Thyroid gland (tissue), 4 donors: ENCODE results near the gene GLT1D1. TPM values are rescaled to one million over a fixed set of nuclear protein-coding genes. Genes with fewer than 3 reads are reported as not detected.
"Not testable (repeated sequence)": the region's sequence is repeated elsewhere in the genome, so short reads cannot be mapped to it uniquely, and the experiment has no call there.

ENCODE experiments used
- DNase-seq, 2 donors: peaks; one replicate each; pipeline ENCODE4 v3.0.0-alpha.2; 2019
- H3K27ac ChIP-seq, 3 donors: fragments of 200-600 bp; sonication (generic); 1 replicate in 2 of 3; 2 replicates in 1 of 3; pipeline ENCODE4 v1.5.1; 2016 to 2019; ENCODE audit warnings: mild to moderate bottlenecking in 1 of 3, moderate library complexity in 1 of 3
- H3K27me3 ChIP-seq: fragments of 200-600 bp; sonication (generic); one replicate; pipeline ENCODE4 v1.5.1; 2019
- H3K36me3 ChIP-seq, 2 donors: fragments of 200-600 bp; sonication (generic); one replicate each; pipeline ENCODE4 v1.5.1; 2016 to 2019
- H3K4me1 ChIP-seq, 2 donors: fragments of 200-600 bp; sonication (generic); one replicate each; pipeline ENCODE4 v1.5.1; 2017 to 2019
- H3K4me3 ChIP-seq, 3 donors: fragments of 200-600 bp; sonication (generic); replicated peaks in 1 of 3; 1 replicate in 2 of 3; 2 replicates in 1 of 3; pipeline ENCODE4 v1.5.1; 2016; ENCODE audit warnings: mild to moderate bottlenecking in 1 of 3
- H3K9me3 ChIP-seq: fragments of 200-600 bp; sonication (generic); one replicate; pipeline ENCODE4 v1.5.1; 2017
- POLR2A ChIP-seq, 2 donors: fragments of 450-650 bp; IDR thresholded peaks; one replicate each; pipeline ENCODE4 v1.6.1; 2017; ENCODE audit warnings: antibody characterized with exemption in 2 of 2, mild to moderate bottlenecking in 2 of 2, moderate library complexity in 1 of 2
- WGBS, 2 donors: methylation state at CpG; one replicate each; pipeline ENCODE4 v1.1.5; 2017; 5-methylcytosine and 5-hydroxymethylcytosine counted together
- intact Hi-C: fragments of 100-400 bp; cut with DNase I; formaldehyde crosslinking; loops from one replicate; pipeline ENCODE4 v1.15.1; 2023
- total RNA-seq, 4 donors: library from RNA; depleted of rRNA; stranded (reverse); fragments of >200 nt; gene quantifications; one replicate each; pipeline ENCODE4 v1.2.3, GENCODE V29; 2016
- TF ChIP-seq, protein P1 (sequence below), 6 experiments: fragments of 200-600 bp in 3 of 6; fragments of 450-650 bp in 3 of 6; sonication (generic) in 3 of 6; IDR thresholded peaks; one replicate each; pipeline ENCODE4 v1.5.1; 2016 to 2019; ENCODE audit warnings: antibody characterized with exemption in 6 of 6, mild to moderate bottlenecking in 2 of 6, inconsistent platforms in 1 of 6, moderate library complexity in 1 of 6

The GLT1D1 gene
- total RNA-seq, 4 donors from 2014 or later, result 0.13 to 2.6 (median 0.45) TPM

DNA sequence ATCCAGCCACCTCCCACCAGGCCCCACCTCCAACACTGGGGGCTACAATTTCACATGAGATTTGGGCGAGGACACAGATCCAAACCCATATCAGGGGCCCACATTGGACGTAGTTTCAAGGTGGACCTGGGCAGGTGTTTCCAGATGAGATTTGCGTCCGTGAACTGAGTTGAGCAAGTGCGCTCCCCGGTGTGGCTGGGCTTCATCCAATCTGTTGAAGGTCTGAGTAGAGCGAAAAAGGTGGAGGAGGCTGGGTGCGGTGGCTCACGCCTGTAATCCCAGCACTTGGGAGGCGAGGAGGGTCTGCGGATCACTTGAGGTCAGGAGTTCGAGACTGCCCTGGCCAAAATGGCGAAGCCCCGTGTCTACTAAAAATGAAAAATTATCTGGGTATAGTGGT is 4.9 kb upstream of the GLT1D1 start:
- no peak for DNase-seq
- no peaks in the 10 kb centered on the region for H3K27me3 ChIP-seq
- H3K36me3 ChIP-seq, result no peaks in the 10 kb centered on the region
- no peaks in the 10 kb centered on the region for H3K4me1 ChIP-seq
- H3K9me3 ChIP-seq, result no peaks in the 10 kb centered on the region
- TF ChIP-seq POLR2A (IDR thresholded peaks at IDR 0.05), result no peak
- TF ChIP-seq, protein P1, sequence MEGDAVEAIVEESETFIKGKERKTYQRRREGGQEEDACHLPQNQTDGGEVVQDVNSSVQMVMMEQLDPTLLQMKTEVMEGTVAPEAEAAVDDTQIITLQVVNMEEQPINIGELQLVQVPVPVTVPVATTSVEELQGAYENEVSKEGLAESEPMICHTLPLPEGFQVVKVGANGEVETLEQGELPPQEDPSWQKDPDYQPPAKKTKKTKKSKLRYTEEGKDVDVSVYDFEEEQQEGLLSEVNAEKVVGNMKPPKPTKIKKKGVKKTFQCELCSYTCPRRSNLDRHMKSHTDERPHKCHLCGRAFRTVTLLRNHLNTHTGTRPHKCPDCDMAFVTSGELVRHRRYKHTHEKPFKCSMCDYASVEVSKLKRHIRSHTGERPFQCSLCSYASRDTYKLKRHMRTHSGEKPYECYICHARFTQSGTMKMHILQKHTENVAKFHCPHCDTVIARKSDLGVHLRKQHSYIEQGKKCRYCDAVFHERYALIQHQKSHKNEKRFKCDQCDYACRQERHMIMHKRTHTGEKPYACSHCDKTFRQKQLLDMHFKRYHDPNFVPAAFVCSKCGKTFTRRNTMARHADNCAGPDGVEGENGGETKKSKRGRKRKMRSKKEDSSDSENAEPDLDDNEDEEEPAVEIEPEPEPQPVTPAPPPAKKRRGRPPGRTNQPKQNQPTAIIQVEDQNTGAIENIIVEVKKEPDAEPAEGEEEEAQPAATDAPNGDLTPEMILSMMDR (IDR thresholded peaks at IDR 0.05), result no peak
- intact Hi-C loops, result no loop called here
- 93 to 98% methylated on average over 14 of the region's 14 CpGs for WGBS, 2 donors
- no peak overlapping the region for H3K27ac ChIP-seq
- H3K4me3 ChIP-seq, result no peak overlapping the region

DNA sequence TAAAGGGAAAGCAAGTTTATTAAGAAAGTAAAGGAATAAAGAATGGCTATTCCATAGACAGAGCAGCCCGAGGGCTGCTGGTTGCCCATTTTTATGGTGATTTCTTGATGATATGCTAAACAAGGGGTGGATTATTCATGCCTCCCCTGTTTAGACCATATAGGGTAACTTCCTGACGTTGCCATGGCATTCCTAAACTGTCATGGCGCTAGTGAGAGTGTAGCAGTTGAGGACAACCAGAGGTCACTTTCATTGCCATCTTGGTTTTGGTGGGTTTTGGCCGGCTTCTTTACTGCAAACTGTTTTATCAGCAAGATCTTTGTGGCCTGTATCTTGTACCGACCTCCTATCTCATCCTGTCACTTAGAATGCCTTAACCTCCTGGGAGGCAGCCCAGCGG is 3.5 kb upstream of the GLT1D1 start:
- WGBS, 2 donors, result 71 to 76% methylated on average over 6 of the region's 6 CpGs
- not testable (repeated sequence) for DNase-seq, H3K27ac ChIP-seq

DNA sequence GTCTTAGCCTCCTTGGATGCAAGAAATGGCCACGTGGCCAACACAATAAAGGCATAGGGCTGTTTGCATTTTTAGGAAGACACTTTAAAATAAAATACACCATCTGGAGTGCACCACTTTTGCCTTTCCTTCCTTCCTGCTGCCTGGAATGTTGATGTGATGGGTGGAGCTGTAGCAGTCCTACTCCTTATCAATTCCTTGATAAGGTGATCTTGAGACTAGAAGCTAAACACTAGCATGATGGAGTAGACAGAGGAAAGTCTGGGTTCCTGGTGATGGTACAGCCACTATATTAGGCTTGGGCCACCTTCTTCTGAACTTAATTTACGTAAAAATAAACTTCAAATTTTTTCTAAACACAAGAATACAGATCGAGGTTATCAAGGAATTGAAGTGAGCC is 2.9 kb upstream of the GLT1D1 start:
- H3K4me1 ChIP-seq, result peaks cover 0 to 5% of the 10 kb centered on the region in 2 donors
- H3K27me3 ChIP-seq, result no peaks in the 10 kb centered on the region
- no peak overlapping the region for H3K27ac ChIP-seq
- no peaks in the 10 kb centered on the region for H3K9me3 ChIP-seq
- TF ChIP-seq, protein P1 (IDR thresholded peaks at IDR 0.05), result no peak
- TF ChIP-seq POLR2A (IDR thresholded peaks at IDR 0.05), result no peak
- intact Hi-C loops, result no loop called here
- DNase-seq, result no peak
- 71 to 87% methylated on average over 3 of the region's 3 CpGs for WGBS, 2 donors
- no peaks in the 10 kb centered on the region for H3K36me3 ChIP-seq
- no peak overlapping the region for H3K4me3 ChIP-seq

More for the DNA sequence above, 3.5 kb upstream of the GLT1D1 start:
- H3K4me1 ChIP-seq, H3K4me3 ChIP-seq, H3K36me3 ChIP-seq, H3K9me3 ChIP-seq, H3K27me3 ChIP-seq, intact Hi-C loops: not testable (repeated sequence)

- H3K36me3 ChIP-seq, H3K4me1 ChIP-seq, DNase-seq, H3K27me3 ChIP-seq, intact Hi-C loops, H3K27ac ChIP-seq, H3K9me3 ChIP-seq, H3K4me3 ChIP-seq: not testable (repeated sequence)
- WGBS, 2 donors, result 88% methylated on average over 7 of the region's 7 CpGs
These were observed 1.8 kb upstream of the GLT1D1 start for GRCh38 chr12:128851429-128851828.

DNA sequence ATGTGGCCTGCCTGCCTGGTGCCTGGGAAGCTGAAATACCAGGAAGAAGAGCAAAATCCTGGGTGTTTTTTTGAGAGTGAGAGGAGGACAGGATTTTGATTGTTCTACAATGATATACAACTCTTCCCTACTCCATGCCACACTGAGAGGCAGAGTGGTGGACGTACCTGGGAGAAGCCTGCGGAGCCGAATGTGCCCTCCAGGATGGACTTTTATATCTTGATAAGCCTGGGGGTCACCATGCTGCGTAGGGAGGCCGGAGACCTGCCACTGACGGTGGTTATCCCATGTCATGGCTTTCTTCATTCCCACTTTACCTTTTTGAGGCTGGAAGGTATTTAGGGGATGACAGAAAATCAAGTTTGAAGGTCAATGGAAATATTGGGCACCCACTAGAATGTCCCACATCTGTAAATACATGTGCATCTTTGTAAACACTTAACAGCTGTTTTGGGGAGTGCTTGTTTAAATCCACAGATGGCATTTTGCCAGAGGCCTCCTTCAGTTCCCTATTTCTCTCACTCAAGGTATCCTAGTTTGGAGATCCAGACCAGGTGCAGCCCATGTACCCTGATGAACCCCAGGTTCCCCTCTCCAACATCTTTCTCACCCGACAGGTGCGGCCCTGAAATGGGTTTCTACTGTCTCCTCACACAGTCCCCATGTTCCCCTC is 1.1 kb upstream of the GLT1D1 start:
- H3K4me3 ChIP-seq, result no peak overlapping the region
- H3K27ac ChIP-seq, result no peak overlapping the region
- no peak for TF ChIP-seq POLR2A (IDR thresholded peaks at IDR 0.05)
- TF ChIP-seq, protein P1 (IDR thresholded peaks at IDR 0.05), result no peak
- intact Hi-C loops, result no loop called here
- peaks cover 0 to 5% of the 10 kb centered on the region in 2 donors for H3K4me1 ChIP-seq
- no peaks in the 10 kb centered on the region for H3K36me3 ChIP-seq
- no peaks in the 10 kb centered on the region for H3K27me3 ChIP-seq
- no peaks in the 10 kb centered on the region for H3K9me3 ChIP-seq
- DNase-seq, result no peak
- WGBS, 2 donors, result 86 to 87% methylated on average over 8 of the region's 8 CpGs

DNA sequence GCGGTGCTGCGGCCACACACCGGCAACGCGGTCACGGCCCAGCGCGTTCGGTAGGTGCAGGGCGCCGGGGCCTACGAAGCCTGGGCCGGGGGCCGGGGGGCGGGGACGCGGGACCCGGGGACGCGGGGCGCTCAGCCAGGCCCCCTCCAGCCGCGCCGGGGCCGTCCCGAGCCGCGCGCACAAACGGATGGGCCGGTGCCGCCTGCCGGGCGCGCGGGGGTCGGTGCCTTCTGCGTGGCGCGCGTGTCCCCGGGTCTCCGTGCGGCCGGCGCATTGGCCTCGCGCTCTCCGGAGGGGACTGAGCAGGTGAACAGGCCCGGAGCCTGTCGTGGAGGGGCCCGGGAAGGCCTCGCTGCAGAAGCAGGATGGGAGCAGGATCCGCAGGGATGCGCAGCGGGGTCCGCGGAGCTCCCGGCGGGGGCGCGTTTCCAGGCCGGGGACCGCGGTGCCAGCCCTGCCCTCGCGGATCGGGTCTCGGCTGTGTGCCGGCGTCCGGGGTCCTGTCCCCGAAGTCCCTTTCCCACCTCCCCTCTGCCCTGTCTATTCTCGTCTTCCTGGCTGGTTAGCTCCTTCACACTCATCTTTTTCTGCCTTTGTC is 421 bp downstream of the GLT1D1 start:
- no peak for TF ChIP-seq POLR2A (IDR thresholded peaks at IDR 0.05)
- TF ChIP-seq, protein P1 (IDR thresholded peaks at IDR 0.05), result no peak
- WGBS, 2 donors, result 0 to 1% methylated on average over 11 to 14 of the region's 74 CpGs
- intact Hi-C loops, result no loop called here
- peak in 1 of 2 donors; percentile 17 for DNase-seq
- no peaks in the 10 kb centered on the region for H3K36me3 ChIP-seq
- H3K4me3 ChIP-seq, result peak overlapping the region in 1 of 3 donors; percentile 12
- H3K27ac ChIP-seq, result no peak overlapping the region
- no peaks in the 10 kb centered on the region for H3K27me3 ChIP-seq
- no peaks in the 10 kb centered on the region for H3K9me3 ChIP-seq
- H3K4me1 ChIP-seq, result peaks cover 0 to 5% of the 10 kb centered on the region in 2 donors
